DOHH2 (cell line): ENCODE data around the gene SLC12A8.

Experiments used
- H3F3A ChIP-seq: fragments of 200-600 bp; sonication (generic), shearing (Covaris generic); 2 replicates; pipeline ENCODE4 v1.6.0; 2016; ENCODE audit warnings: antibody characterized with exemption, mild to moderate bottlenecking; ENCODE audit not compliant: control insufficient read depth, insufficient read depth
- H3K27ac ChIP-seq: fragments of 200-600 bp; sonication (generic); 2 replicates; pipeline ENCODE4 v1.5.1; 2014; ENCODE audit warnings: low read depth, mild to moderate bottlenecking, low read length, moderate library complexity
- H3K27me3 ChIP-seq: fragments of 200-600 bp; sonication (generic); 2 replicates; pipeline ENCODE4 v1.6.1; 2014; ENCODE audit warnings: mild to moderate bottlenecking, low read length, mixed read lengths; ENCODE audit not compliant: control insufficient read depth
- H3K36me3 ChIP-seq: fragments of 200-600 bp; sonication (generic); 2 replicates; pipeline ENCODE4 v1.6.1; 2014; ENCODE audit warnings: mild to moderate bottlenecking, low read length, moderate library complexity, mixed read lengths; ENCODE audit not compliant: control insufficient read depth
- H3K4me1 ChIP-seq: fragments of 200-600 bp; sonication (generic); 2 replicates; pipeline ENCODE4 v1.6.1; 2014; ENCODE audit warnings: mild to moderate bottlenecking, low read length, mixed read lengths; ENCODE audit not compliant: control insufficient read depth
- H3K4me2 ChIP-seq: fragments of 200-600 bp; sonication (generic); 2 replicates; pipeline ENCODE4 v1.6.0; 2014; ENCODE audit warnings: mild to moderate bottlenecking, low read length, moderate library complexity
- H3K4me3 ChIP-seq: fragments of 200-600 bp; sonication (generic); 2 replicates; pipeline ENCODE4 v1.5.1; 2014; ENCODE audit warnings: mild to moderate bottlenecking, low read length, mixed read lengths
- H3K79me2 ChIP-seq: fragments of 200-600 bp; sonication (generic); 2 replicates; pipeline ENCODE4 v1.6.1; 2014; ENCODE audit warnings: mild to moderate bottlenecking, low read length, mixed read lengths; ENCODE audit not compliant: control insufficient read depth
- H3K9me2 ChIP-seq: fragments of 200-600 bp; sonication (generic); replicated peaks from 2 replicates; pipeline ENCODE4 v1.6.1; 2014; ENCODE audit warnings: mild to moderate bottlenecking, low read length, mixed read lengths; ENCODE audit not compliant: control insufficient read depth
- H3K9me3 ChIP-seq: fragments of 200-600 bp; sonication (generic); 2 replicates; pipeline ENCODE4 v1.6.1; 2014; ENCODE audit warnings: antibody characterized with exemption, low read length, mixed read lengths; ENCODE audit not compliant: control insufficient read depth, insufficient read depth
- H4K20me1 ChIP-seq: fragments of 200-600 bp; sonication (generic); 2 replicates; pipeline ENCODE4 v1.6.0; 2014; ENCODE audit warnings: low read depth, mild to moderate bottlenecking, antibody characterized with exemption, low read length, moderate library complexity; ENCODE audit not compliant: control insufficient read depth, insufficient read depth
- EZH2phosphoT487 ChIP-seq: fragments of 200-600 bp; sonication (generic); IDR thresholded peaks from 2 replicates; pipeline ENCODE4 v1.6.1; 2017; ENCODE audit warnings: borderline replicate concordance, mild to moderate bottlenecking, antibody characterized with exemption, low read length, moderate library complexity, mixed read lengths
- TF ChIP-seq, protein P1 (sequence below): fragments of 200-600 bp; sonication (generic); IDR thresholded peaks from one replicate; pipeline ENCODE4 v1.5.1; 2014; ENCODE audit warnings: antibody characterized with exemption, mild to moderate bottlenecking, low read depth, low read length; ENCODE audit not compliant: poor library complexity, severe bottlenecking

Gene SLC12A8

DNA sequence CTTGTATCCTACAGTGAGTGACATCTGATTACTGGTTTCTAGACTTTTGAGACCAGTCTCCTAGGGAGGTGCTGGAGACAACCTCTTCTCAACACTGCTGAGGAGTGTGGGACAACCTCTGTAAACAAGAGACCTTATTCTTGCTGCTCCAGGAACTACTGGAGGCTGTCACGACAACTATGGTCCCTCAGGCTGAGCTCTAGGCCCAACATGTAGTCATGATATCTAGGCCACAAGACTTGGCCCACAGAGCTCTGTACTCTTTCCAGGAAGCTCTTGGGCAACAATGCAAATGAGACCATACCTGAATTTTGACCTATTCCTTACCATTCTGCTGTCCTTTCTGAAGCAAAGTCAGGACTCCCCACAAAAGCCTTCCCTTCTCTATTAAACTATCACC, 132.5 kb downstream of the SLC12A8 start:
- Histone ChIP-seq H3K36me3 (no peaks in the 10 kb centered on the region), H3K4me1 (peaks cover 10% of the 10 kb centered on the region), H3K27ac (no peak overlapping the region), H4K20me1 (no peaks in the 10 kb centered on the region), H3K9me3 (no peaks in the 10 kb centered on the region), H3K9me2 (no peaks in the 10 kb centered on the region), H3K4me3 (no peak overlapping the region), H3K27me3 (no peaks in the 10 kb centered on the region), H3K4me2 (no peak overlapping the region), H3F3A (no peaks in the 10 kb centered on the region), H3K79me2 (no peaks in the 10 kb centered on the region)
- TF ChIP-seq, protein P1, sequence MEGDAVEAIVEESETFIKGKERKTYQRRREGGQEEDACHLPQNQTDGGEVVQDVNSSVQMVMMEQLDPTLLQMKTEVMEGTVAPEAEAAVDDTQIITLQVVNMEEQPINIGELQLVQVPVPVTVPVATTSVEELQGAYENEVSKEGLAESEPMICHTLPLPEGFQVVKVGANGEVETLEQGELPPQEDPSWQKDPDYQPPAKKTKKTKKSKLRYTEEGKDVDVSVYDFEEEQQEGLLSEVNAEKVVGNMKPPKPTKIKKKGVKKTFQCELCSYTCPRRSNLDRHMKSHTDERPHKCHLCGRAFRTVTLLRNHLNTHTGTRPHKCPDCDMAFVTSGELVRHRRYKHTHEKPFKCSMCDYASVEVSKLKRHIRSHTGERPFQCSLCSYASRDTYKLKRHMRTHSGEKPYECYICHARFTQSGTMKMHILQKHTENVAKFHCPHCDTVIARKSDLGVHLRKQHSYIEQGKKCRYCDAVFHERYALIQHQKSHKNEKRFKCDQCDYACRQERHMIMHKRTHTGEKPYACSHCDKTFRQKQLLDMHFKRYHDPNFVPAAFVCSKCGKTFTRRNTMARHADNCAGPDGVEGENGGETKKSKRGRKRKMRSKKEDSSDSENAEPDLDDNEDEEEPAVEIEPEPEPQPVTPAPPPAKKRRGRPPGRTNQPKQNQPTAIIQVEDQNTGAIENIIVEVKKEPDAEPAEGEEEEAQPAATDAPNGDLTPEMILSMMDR: no peak
- no peak for TF ChIP-seq EZH2phosphoT487

DNA sequence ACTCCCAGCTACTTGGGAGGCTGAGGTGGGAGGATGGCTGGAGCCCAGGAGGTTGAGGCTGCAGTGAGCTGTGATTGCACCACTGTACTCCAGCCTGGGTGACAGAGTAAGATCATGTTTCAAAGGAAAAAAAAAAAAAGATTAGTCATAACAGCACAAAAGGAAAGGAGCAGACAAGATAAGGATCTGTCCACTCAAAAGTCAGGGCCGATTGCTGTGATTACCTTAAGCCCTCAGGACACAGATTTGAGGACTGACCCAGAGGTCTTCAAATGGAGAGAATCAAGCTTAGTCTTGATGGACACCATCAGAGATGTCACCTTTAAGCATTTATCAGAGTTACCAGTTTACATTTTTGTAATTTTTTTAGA, 132.9 kb downstream of the SLC12A8 start:
- Histone ChIP-seq H3K9me2 (no peaks in the 10 kb centered on the region), H3F3A (no peaks in the 10 kb centered on the region), H3K36me3 (no peaks in the 10 kb centered on the region), H3K4me2 (no peak overlapping the region), H3K9me3 (no peaks in the 10 kb centered on the region), H4K20me1 (no peaks in the 10 kb centered on the region), H3K4me3 (no peak overlapping the region), H3K4me1 (peaks cover 10% of the 10 kb centered on the region), H3K27me3 (no peaks in the 10 kb centered on the region), H3K79me2 (no peaks in the 10 kb centered on the region), H3K27ac (no peak overlapping the region)
- TF ChIP-seq, protein P1: no peak
- no peak for TF ChIP-seq EZH2phosphoT487

GRCh38 chr3:125078951-125079674, 133.4 kb downstream of the SLC12A8 start:
- H3K27me3 ChIP-seq: no peaks in the 10 kb centered on the region
- no peaks in the 10 kb centered on the region for H4K20me1 ChIP-seq
- no peaks in the 10 kb centered on the region for H3K9me3 ChIP-seq
- H3K9me2 ChIP-seq: no peaks in the 10 kb centered on the region
- no peak overlapping the region for H3K4me3 ChIP-seq
- no peaks in the 10 kb centered on the region for H3F3A ChIP-seq
- H3K27ac ChIP-seq: no peak overlapping the region
- H3K4me1 ChIP-seq: peaks cover 10% of the 10 kb centered on the region
- no peaks in the 10 kb centered on the region for H3K36me3 ChIP-seq
- H3K79me2 ChIP-seq: no peaks in the 10 kb centered on the region
- no peak overlapping the region for H3K4me2 ChIP-seq
- TF ChIP-seq, protein P1: no peak
- no peak for TF ChIP-seq EZH2phosphoT487
